ENCODE results near the gene GNPTG. TPM values are rescaled to one million over a fixed set of nuclear protein-coding genes. Genes with fewer than 3 reads are reported as not detected.

GNPTG gene
- total RNA-seq = 10 to 100 TPM; 32.5 to 87.9 (median 42.0) TPM
- polyA plus RNA-seq = 10 to 100 TPM; 30.0 to 56.1 (median 30.4) TPM
- long read RNA-seq, donor 1, transcript GNPTG-201 (11 exons, 1,983 nt) = major isoform, 15 of 15 reads
- long read RNA-seq, donor 1, partial matches to known transcripts = 0 of 15 reads
- long read RNA-seq, donor 1, other reads (novel, unspliced or antisense) = 0 of 15 reads
- long read RNA-seq, donor 2, transcript GNPTG-201 (11 exons, 1,983 nt) = major isoform, 10 of 11 reads
- long read RNA-seq, donor 2, partial matches to known transcripts = 0 of 11 reads
- long read RNA-seq, donor 2, other reads (novel, unspliced or antisense) = 0 of 11 reads
- long read RNA-seq, donor 3, transcript GNPTG-201 (11 exons, 1,983 nt) = major isoform, 12 of 15 reads
- long read RNA-seq, donor 3, partial matches to known transcripts = 0 of 15 reads
- long read RNA-seq, donor 3, other reads (novel, unspliced or antisense) = 0 of 15 reads
- long read RNA-seq, donor 4, partial matches to known transcripts = 0 of 1 reads
- long read RNA-seq, donor 4, other reads (novel, unspliced or antisense) = 0 of 1 reads
- long read RNA-seq, donor 5, transcript GNPTG-201 (11 exons, 1,983 nt) = major isoform, 16 of 17 reads
- long read RNA-seq, donor 5, partial matches to known transcripts = 0 of 17 reads
- long read RNA-seq, donor 5, other reads (novel, unspliced or antisense) = 0 of 17 reads
- long read RNA-seq, donor 6, transcript GNPTG-201 (11 exons, 1,983 nt) = major isoform, 34 of 67 reads
- long read RNA-seq, donor 6, partial matches to known transcripts = 8 of 67 reads
- long read RNA-seq, donor 6, other reads (novel, unspliced or antisense) = 21 of 67 reads
- long read RNA-seq, donor 7, transcript GNPTG-201 (11 exons, 1,983 nt) = major isoform, 17 of 29 reads
- long read RNA-seq, donor 7, partial matches to known transcripts = 11 of 29 reads
- long read RNA-seq, donor 7, other reads (novel, unspliced or antisense) = 0 of 29 reads
- long read RNA-seq, donor 8, transcript GNPTG-201 (11 exons, 1,983 nt) = major isoform, 20 of 27 reads
- long read RNA-seq, donor 8, partial matches to known transcripts = 6 of 27 reads
- long read RNA-seq, donor 8, other reads (novel, unspliced or antisense) = 0 of 27 reads
- long read RNA-seq, donor 9, transcript GNPTG-201 (11 exons, 1,983 nt) = major isoform, 16 of 59 reads
- long read RNA-seq, donor 9, partial matches to known transcripts = 41 of 59 reads
- long read RNA-seq, donor 9, other reads (novel, unspliced or antisense) = 0 of 59 reads
- long read RNA-seq, donor 10, transcript GNPTG-201 (11 exons, 1,983 nt) = major isoform, 14 of 14 reads
- long read RNA-seq, donor 10, partial matches to known transcripts = 0 of 14 reads
- long read RNA-seq, donor 10, other reads (novel, unspliced or antisense) = 0 of 14 reads

GRCh38 chr16:1351582-1352362, at the start of gene GNPTG, which contains the start of gene TSR3:
GNPTG (plus strand) TSS chr16:1351931; CDS start chr16:1351966, 35 bp downstream.
TSR3 (minus strand) TSS chr16:1351878; CDS start chr16:1351804, 74 bp downstream.
- intact Hi-C loops (cut with DNase I; ENCODE audit: low total_unique reads) = no loop called here

GRCh38 chr16:1305823-1306222, 45.9 kb upstream of the GNPTG start:
- DNase-seq = peak in 1 of 2 donors; percentile 81
- no peak for TF ChIP-seq POLR2A (IDR thresholded peaks at IDR 0.05)
- no peak for TF ChIP-seq POLR2AphosphoS5 (IDR thresholded peaks at IDR 0.05)
- no peak for TF ChIP-seq EP300 (IDR thresholded peaks at IDR 0.05)
- no peak for TF ChIP-seq CTCF (IDR thresholded peaks at IDR 0.05)
- Histone ChIP-seq H3K27ac (no peak overlapping the region), H3K27me3 (peaks cover 0 to 28% (median 4%) of the 10 kb centered on the region in 3 donors), H3K4me3 (no peak overlapping the region), H3K36me3 (no peaks in the 10 kb centered on the region), H3K4me1 (peaks cover 15 to 37% (median 30%) of the 10 kb centered on the region in 4 donors), H3K9me3 (no peaks in the 10 kb centered on the region)
- intact Hi-C loops (cut with DNase I; ENCODE audit: low total_unique reads) = no loop called here
- WGBS, 5 donors = 48 to 63% (median 57%) methylated on average over 9 to 12 of the region's 12 CpGs

More at GRCh38 chr16:1351582-1352362, at the start of gene GNPTG, which contains the start of gene TSR3:
- Histone ChIP-seq H3K9me3 (no peaks in the 10 kb centered on the region), H3K4me1 (peaks cover 18 to 66% (median 59%) of the 10 kb centered on the region in 4 donors), H3K36me3 (peaks cover 20 to 34% (median 33%) of the 10 kb centered on the region in 4 donors), H3K27me3 (no peaks in the 10 kb centered on the region), H3K4me3 (peak within 1 kb of the TSS; percentile 86 to 100 (median 98)), H3K27ac (peak within 1 kb of the TSS; percentile 60 to 88 (median 79))
- DNase-seq = peak; percentile 88 to 96
- no peak for TF ChIP-seq POLR2A (IDR thresholded peaks at IDR 0.05)
- no peak for TF ChIP-seq EP300 (IDR thresholded peaks at IDR 0.05)
- peak; percentile 85 to 98 (median 94) for TF ChIP-seq POLR2AphosphoS5 (IDR thresholded peaks at IDR 0.05)
- TF ChIP-seq CTCF (IDR thresholded peaks at IDR 0.05) = no peak
- 0 to 1% (median 0%) methylated on average over 11 to 98 of the region's 98 CpGs for WGBS, 5 donors

- peaks cover 15 to 37% (median 30%) of the 10 kb centered on the region in 4 donors for H3K4me1 ChIP-seq
- H3K36me3 ChIP-seq = no peaks in the 10 kb centered on the region
- TF ChIP-seq POLR2AphosphoS5 (IDR thresholded peaks at IDR 0.05) (no peak), CTCF (IDR thresholded peaks at IDR 0.05) (no peak), POLR2A (IDR thresholded peaks at IDR 0.05) (no peak), EP300 (IDR thresholded peaks at IDR 0.05) (no peak)
- no peak overlapping the region for H3K4me3 ChIP-seq
- intact Hi-C loops (cut with DNase I; ENCODE audit: low total_unique reads) = no loop called here
- WGBS, 5 donors = 67 to 72% (median 70%) methylated on average over 4 of the region's 4 CpGs
- no peak for DNase-seq
- no peaks in the 10 kb centered on the region for H3K9me3 ChIP-seq
- no peak overlapping the region for H3K27ac ChIP-seq
- peaks cover 0 to 23% (median 4%) of the 10 kb centered on the region in 3 donors for H3K27me3 ChIP-seq
Observed at GRCh38 chr16:1306334-1306733, 45.4 kb upstream of the GNPTG start.
